GM12874 (cell line): ENCODE measurements around the gene CILP2.

Experiments used
- CTCF ChIP-seq: IDR thresholded peaks from 2 replicates; pipeline ENCODE4 v1.5.1; 2011; ENCODE audit warnings: low read depth, mild to moderate bottlenecking, control low read depth, low read length, moderate library complexity; ENCODE audit not compliant: insufficient read depth

CILP2 gene

GRCh38 chr19:19540715-19541515 is 2.9 kb downstream of the CILP2 start:
- TF ChIP-seq CTCF: no peak

DNA sequence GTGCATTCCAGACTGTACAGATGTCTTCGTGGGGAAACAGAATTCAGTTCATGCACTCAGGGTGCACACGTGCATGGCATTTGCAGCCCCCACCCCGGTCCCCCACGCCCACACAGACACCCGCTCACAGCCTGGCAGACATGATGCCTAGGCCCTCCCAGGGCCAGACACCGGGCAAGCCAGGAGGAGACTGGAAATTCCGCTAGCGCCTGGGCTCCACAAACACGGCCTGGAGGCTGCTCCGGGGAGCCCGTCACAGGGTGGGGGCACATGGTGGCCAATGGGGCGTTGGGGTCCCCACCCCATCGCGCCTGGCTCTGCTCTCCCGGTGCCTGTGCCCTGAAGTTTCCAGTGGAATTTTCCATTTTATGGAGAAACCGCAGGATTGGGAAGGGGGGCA is 3.6 kb downstream of the CILP2 start:
- TF ChIP-seq CTCF: no peak

- no peak for TF ChIP-seq CTCF
Observed at GRCh38 chr19:19542507-19542906, 4.4 kb downstream of the CILP2 start.

DNA sequence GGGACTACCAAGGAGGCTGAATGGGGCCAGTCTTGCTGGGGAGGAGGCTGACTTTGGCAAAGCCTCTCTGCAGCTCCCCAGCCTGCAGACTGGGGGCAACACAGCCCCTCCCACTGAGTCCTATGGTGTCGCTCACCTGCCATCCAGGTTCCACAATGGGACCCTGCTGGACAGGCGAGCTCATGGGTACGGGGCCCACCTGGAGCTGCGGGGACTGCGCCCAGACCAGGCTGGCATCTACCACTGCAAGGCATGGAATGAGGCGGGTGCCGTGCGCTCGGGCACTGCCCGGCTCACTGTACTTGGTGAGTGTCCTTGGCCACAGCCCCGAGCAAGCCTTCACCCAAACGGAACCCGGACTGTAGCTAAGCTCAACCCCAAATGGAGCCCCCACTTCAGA is 5.0 kb downstream of the CILP2 start:
- no peak for TF ChIP-seq CTCF

DNA sequence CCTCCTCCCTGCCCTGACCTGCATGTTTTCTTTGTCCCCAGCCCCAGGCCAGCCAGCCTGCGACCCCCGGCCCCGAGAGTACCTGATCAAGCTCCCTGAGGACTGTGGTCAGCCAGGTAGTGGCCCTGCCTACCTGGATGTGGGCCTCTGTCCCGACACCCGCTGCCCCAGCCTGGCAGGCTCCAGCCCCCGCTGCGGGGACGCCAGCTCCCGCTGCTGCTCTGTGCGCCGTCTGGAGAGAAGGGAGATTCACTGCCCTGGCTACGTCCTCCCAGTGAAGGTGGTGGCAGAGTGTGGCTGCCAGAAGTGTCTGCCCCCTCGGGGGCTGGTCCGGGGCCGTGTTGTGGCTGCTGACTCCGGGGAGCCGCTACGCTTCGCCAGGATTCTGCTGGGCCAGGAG is 5.6 kb downstream of the CILP2 start:
- TF ChIP-seq CTCF: no peak

DNA sequence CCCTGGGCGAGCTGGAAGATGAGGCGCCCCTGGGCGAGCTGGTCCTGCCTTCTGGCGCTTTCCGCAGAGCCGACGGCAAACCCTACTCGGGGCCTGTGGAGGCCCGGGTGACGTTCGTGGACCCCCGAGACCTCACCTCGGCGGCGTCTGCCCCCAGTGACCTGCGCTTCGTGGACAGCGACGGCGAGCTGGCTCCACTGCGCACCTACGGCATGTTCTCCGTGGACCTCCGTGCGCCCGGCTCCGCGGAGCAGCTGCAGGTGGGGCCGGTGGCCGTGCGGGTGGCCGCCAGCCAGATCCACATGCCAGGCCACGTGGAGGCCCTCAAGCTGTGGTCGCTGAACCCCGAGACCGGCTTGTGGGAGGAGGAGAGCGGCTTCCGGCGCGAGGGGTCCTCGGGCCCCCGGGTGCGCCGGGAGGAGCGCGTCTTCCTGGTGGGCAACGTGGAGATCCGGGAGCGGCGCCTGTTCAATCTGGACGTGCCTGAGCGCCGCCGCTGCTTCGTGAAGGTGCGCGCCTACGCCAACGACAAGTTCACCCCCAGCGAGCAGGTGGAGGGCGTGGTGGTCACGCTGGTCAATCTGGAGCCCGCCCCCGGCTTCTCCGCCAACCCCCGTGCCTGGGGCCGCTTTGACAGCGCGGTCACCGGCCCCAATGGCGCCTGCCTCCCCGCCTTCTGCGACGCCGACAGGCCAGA is 6.3 kb downstream of the CILP2 start:
- TF ChIP-seq CTCF: no peak

GRCh38 chr19:19544954-19545591 is 7.0 kb downstream of the CILP2 start:
- no peak for TF ChIP-seq CTCF
